Kidney (tissue), 14 donors: ENCODE data around the gene VCPKMT. TPM values are rescaled to one million over a fixed set of nuclear protein-coding genes. Genes with fewer than 3 reads are reported as not detected.
"Not testable (repeated sequence)": the region's sequence is repeated elsewhere in the genome, so short reads cannot be mapped to it uniquely, and the experiment has no call there.

Source experiments
- DNase-seq, 5 donors: peaks; one replicate each; pipeline ENCODE4 v3.0.0-alpha.2; 2013 to 2020
- FAIRE-seq: peaks from 2 replicates; lab custom pipeline; 2012; peaks lifted over from hg19 to GRCh38; lab: Jason Lieb, UNC
- H3K27ac ChIP-seq, 2 donors: one replicate each; pipeline ENCODE4 v1.7.0; 2013; ENCODE audit warnings: low read depth in 2 of 2, low read length in 2 of 2, inconsistent platforms in 1 of 2
- H3K27me3 ChIP-seq: one replicate; pipeline ENCODE4 v1.7.1; 2013; ENCODE audit warnings: low read length, inconsistent platforms; ENCODE audit not compliant: control insufficient read depth, insufficient read depth
- H3K36me3 ChIP-seq, 3 donors: one replicate each; pipeline versions ENCODE4 v1.7.0 to v1.7.1; 2013; ENCODE audit warnings: low read length in 3 of 3, control low read depth in 1 of 3, inconsistent platforms in 1 of 3; ENCODE audit not compliant: insufficient read depth in 3 of 3, control insufficient read depth in 2 of 3
- H3K4me1 ChIP-seq, 3 donors: one replicate each; pipeline versions ENCODE4 v1.7.0 to v1.7.1; 2013; ENCODE audit warnings: low read length in 3 of 3, inconsistent platforms in 1 of 3, low read depth in 1 of 3; ENCODE audit not compliant: control insufficient read depth in 2 of 3, insufficient read depth in 2 of 3
- H3K4me3 ChIP-seq, 3 donors: one replicate each; pipeline versions ENCODE4 v1.7.0 to v1.8.1; 2013; ENCODE audit warnings: low read length in 3 of 3, control low read depth in 1 of 3, inconsistent platforms in 1 of 3
- H3K9ac ChIP-seq, 3 donors: one replicate each; pipeline versions ENCODE4 v1.7.0 to v1.7.1; 2013; ENCODE audit warnings: low read length in 3 of 3, control low read depth in 1 of 3, inconsistent platforms in 1 of 3
- H3K9me3 ChIP-seq, 3 donors: one replicate each; pipeline versions ENCODE4 v1.7.0 to v1.7.1; 2013; ENCODE audit warnings: low read length in 3 of 3, control low read depth in 1 of 3, inconsistent platforms in 1 of 3; ENCODE audit not compliant: control insufficient read depth in 2 of 3, insufficient read depth in 1 of 3
- intact Hi-C: fragments of 100-400 bp; cut with DNase I; formaldehyde crosslinking; loops from one replicate; pipeline ENCODE4 v1.11.1; 2022
- polyA plus RNA-seq: library from polyadenylated mRNA; stranded (reverse); fragments of 350-450 nt; fragmentation: Illumina TruSeq; extraction: RNeasy Lipid Tissue Mini Kit (QIAGEN cat#74804); gene quantifications from one replicate; pipeline ENCODE4 v1.2.3, GENCODE V29; 2014; ENCODE audit warnings: low read depth, low replicate concordance; ENCODE audit not compliant: insufficient read depth
- total RNA-seq: library from RNA; stranded (reverse); fragmentation: NEBNext Ultra II Directional; extraction: Animal tissue kit (Norgen Biotek cat#: 25700); gene quantifications from one replicate; pipeline ENCODE4 v1.2.1, GENCODE V29; 2021
- TF ChIP-seq, protein P1 (sequence below): IDR thresholded peaks from 3 replicates; pipeline ENCODE4 v1.5.1; 2012; ENCODE audit warnings: mild to moderate bottlenecking, moderate library complexity, borderline replicate concordance; ENCODE audit not compliant: insufficient read depth; ENCODE audit errors: extremely low read depth
- donor health status: control.
- donor health status: control.
- donor health status: control.
- donor health status: control.
- donor health status: control.
- donor health status: DM: yes; HTN: yes; CAD: no.
- donor health status: Normal renal cell carcinoma (clear cell type).

VCPKMT gene
- total and polyA plus RNA-seq, 2 donors from 2014 or later: 8.0 to 8.3 TPM

DNA sequence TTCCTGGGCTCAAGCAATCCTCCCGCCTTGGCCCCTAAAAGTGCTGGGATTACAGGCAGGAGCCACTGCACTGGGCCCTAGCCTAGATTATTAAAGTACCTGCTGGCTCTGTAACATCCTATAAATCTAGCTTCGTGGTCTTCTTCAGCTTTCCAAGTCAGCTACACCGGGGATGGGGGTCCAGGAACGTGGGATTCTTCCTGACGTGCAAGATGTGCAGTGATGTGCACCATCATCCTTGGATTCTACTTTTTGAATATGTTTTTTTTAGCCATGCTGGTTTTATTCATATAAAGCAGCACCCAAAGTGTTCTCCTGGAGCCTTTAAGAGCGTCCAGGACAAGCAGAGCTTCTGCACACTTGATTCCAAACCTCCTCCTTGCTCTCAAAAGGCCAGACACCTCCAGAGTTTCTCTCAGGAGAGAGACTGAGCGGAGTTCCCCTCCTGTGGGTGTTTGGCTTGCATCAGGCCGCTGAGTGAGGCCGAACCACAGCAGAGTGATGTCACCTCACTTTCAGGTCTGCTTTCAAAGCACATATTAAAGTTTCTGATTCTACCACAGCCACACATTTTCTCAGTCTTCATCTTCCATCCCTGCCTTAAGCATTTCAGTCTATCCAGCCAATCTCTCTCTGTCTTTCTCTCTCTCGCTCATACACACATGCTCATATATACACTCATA, 33.4 kb downstream of the VCPKMT start:
- TF ChIP-seq, protein P1, sequence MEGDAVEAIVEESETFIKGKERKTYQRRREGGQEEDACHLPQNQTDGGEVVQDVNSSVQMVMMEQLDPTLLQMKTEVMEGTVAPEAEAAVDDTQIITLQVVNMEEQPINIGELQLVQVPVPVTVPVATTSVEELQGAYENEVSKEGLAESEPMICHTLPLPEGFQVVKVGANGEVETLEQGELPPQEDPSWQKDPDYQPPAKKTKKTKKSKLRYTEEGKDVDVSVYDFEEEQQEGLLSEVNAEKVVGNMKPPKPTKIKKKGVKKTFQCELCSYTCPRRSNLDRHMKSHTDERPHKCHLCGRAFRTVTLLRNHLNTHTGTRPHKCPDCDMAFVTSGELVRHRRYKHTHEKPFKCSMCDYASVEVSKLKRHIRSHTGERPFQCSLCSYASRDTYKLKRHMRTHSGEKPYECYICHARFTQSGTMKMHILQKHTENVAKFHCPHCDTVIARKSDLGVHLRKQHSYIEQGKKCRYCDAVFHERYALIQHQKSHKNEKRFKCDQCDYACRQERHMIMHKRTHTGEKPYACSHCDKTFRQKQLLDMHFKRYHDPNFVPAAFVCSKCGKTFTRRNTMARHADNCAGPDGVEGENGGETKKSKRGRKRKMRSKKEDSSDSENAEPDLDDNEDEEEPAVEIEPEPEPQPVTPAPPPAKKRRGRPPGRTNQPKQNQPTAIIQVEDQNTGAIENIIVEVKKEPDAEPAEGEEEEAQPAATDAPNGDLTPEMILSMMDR: no peak
- DNase-seq: no peak

DNA sequence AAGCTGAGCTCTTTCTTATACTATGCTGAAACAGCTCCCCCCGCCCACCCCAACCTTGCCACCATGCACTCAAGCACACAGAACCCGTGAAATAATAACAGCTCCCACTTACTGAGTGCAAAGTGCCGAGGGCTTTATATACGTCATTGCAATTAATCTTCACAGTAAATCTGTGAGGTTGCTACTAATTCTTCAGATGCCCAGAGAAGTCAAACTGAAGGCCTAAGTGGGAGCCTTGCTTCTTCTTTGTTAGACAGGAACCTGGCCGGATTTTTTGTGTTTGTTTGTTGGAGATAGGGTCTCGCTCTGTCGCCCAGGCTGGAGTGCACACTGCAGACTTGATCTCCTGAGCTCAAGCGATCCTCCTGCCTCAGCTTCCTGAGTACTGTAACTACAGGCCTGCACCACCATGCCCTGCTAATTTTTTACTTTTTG, 34.0 kb downstream of the VCPKMT start:
- Histone ChIP-seq H3K36me3 (no peaks in the 10 kb centered on the region), H3K27ac (no peak overlapping the region), H3K9ac (no peak overlapping the region), H3K4me3 (no peak overlapping the region), H3K4me1 (no peaks in the 10 kb centered on the region), H3K9me3 (no peaks in the 10 kb centered on the region), H3K27me3 (no peaks in the 10 kb centered on the region)
- TF ChIP-seq, protein P1: no peak
- intact Hi-C loops: no loop called here
- FAIRE-seq (no peak), DNase-seq (peak in 4 of 5 donors; percentile 41 to 83 (median 64))

More for the DNA sequence above, 33.4 kb downstream of the VCPKMT start:
- Histone ChIP-seq H3K36me3 (no peaks in the 10 kb centered on the region), H3K27me3 (no peaks in the 10 kb centered on the region), H3K9me3 (no peaks in the 10 kb centered on the region), H3K9ac (no peak overlapping the region), H3K4me1 (no peaks in the 10 kb centered on the region), H3K4me3 (no peak overlapping the region), H3K27ac (no peak overlapping the region)
- intact Hi-C loops: no loop called here
- FAIRE-seq: no peak

DNA sequence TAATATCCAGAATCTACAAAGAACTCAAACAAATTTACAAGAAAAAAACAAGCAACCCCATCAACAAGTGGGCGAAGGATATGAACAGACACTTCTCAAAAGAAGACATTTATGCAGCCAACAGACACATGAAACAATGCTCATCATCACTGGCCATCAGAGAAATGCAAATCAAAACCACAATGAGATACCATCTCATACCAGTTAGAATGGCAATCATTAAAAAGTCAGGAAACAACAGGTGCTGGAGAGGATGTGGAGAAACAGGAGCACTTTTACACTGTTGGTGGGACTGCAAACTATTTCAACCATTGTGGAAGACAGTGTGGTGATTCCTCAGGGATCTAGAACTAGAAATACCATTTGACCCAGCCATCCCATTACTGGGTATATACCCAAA, 37.3 kb downstream of the VCPKMT start:
- intact Hi-C loops, H3K4me1 ChIP-seq, H3K9ac ChIP-seq, FAIRE-seq, H3K4me3 ChIP-seq, DNase-seq, H3K9me3 ChIP-seq, H3K27me3 ChIP-seq, H3K27ac ChIP-seq, H3K36me3 ChIP-seq: not testable (repeated sequence)

DNA sequence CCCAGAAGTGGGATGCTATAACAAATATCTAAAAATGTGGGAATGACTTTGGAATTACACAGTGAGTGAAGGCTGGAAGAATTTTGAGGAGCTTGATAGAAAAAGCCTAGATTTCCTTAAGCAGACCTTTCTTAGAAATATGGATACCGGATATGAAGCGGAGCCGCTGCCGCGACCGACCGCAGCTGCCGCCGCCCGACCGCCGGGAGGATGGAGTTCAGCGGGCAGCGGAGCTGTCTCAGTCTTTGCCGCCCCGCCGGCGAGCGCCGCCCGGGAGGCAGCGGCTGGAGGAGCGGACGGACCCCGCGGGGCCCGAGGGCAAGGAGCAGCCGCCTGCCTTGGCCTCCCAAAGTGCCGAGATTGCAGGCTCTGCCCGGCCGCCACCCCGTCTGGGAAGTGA, 42.7 kb downstream of the VCPKMT start:
- H3K36me3 ChIP-seq, H3K4me3 ChIP-seq, H3K9ac ChIP-seq, H3K9me3 ChIP-seq, FAIRE-seq, H3K27ac ChIP-seq, intact Hi-C loops, H3K27me3 ChIP-seq, H3K4me1 ChIP-seq, DNase-seq: not testable (repeated sequence)
